ENCODE measurements around the gene KLF5. TPM values are rescaled to one million over a fixed set of nuclear protein-coding genes. Genes with fewer than 3 reads are reported as not detected.

The KLF5 gene
- polyA plus RNA-seq, 1 donor from 2014 or later, result not detected

DNA sequence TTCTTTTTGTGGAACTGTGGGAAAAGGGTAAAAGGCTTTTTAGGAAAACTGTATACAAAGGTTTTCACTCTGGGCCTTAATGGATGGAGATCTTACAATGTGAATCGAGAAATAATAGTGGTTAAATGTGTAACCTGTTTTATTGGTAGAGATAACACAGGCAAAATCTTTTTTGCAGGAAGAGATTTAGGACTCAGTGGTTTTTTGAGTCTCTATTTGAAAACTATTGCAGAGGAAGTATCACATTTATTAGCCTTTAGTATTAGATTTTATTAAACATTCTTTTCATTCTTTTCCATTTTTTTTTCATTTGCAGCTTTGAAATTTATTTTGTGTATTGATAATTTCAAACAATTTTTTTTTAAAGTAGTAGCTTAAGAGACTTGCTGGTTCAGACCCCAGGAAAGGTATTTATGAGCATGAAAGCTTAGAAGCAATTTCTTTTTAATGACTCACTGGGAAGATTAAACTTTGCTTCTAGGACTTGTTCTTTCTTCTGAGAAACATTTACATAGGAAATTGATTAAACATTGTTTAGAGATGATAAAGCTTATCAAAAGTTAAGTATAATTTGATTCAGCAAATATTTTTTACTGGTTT, 10.5 kb downstream of the KLF5 start:
- Mint-ChIP-seq H3K27ac (no peak overlapping the region), H3K4me3 (no peak overlapping the region), H3K9me3 (no peaks in the 10 kb centered on the region), H3K27me3 (no peaks in the 10 kb centered on the region), H3K4me1 (peaks cover 0 to 2% (median 0%) of the 10 kb centered on the region in 3 donors), H3K36me3 (no peaks in the 10 kb centered on the region)

DNA sequence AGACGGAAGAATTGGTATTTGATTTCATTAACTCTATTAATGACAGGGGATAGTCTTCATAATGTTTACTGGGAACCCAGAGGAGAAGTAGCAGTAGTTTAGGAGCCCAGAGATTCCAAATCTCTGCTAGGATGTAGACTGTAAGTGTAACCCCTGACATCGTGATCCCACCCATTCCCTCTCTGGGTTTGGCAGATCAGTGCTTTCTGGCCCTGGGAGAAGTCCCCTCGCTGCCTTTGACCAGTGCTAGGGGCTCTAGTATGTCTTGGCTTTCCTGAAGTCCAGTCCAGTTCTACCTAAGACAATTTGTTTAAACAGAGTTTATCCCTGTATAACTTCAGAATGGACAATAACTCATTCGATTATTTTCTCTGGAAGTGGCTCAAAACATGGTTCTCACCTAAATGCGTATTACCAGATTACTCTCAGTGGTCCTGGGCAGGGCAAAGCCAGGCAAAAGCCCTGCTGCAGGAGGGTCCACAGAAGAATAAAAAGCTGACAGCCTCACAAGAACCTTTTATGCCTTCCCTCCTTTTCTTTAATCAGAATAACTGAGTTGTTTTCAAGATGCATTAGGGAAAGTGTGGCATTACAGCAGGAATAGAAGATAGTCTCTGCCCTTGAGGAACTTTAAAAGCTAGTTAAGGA, 11.8 kb downstream of the KLF5 start:
- Mint-ChIP-seq H3K27me3 (no peaks in the 10 kb centered on the region), H3K4me1 (no peaks in the 10 kb centered on the region), H3K36me3 (no peaks in the 10 kb centered on the region), H3K27ac (no peak overlapping the region), H3K4me3 (no peak overlapping the region), H3K9me3 (no peaks in the 10 kb centered on the region)

DNA sequence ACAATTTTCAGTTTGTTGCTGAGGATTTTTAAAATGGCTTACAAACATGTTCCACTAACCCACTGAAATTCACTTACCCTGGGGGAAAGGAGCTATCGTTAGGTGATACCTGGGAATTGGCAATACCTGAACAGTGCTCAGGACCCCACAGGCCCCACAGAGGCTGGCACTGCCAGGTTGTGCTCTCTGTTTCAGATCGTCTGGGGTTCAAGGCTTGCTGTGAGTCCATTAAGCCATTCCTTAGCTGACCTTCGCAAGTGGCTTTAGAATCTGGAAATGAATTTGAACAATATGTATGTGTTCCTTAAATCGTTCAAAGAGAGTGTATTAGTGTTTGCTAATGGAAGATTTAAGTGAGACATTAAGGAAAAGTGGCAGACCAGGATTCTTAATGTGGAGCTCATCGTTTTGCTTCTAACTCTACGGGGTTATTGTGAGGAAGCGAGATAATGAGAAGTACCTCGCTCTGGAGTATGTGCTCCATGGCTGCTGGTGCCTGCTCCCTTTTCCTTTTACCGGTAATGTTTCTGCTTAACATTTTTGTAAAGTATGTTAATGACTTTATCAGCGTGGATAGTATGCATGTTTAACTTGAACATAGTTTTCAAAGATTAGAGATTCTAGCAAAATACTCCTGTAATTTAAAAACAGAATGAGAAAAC, 13.6 kb downstream of the KLF5 start:
- no peaks in the 10 kb centered on the region for H3K4me1 Mint-ChIP-seq
- no peak overlapping the region for H3K27ac Mint-ChIP-seq
- no peak overlapping the region for H3K4me3 Mint-ChIP-seq
- H3K27me3 Mint-ChIP-seq, result no peaks in the 10 kb centered on the region
- H3K9me3 Mint-ChIP-seq, result no peaks in the 10 kb centered on the region
- no peaks in the 10 kb centered on the region for H3K36me3 Mint-ChIP-seq

DNA sequence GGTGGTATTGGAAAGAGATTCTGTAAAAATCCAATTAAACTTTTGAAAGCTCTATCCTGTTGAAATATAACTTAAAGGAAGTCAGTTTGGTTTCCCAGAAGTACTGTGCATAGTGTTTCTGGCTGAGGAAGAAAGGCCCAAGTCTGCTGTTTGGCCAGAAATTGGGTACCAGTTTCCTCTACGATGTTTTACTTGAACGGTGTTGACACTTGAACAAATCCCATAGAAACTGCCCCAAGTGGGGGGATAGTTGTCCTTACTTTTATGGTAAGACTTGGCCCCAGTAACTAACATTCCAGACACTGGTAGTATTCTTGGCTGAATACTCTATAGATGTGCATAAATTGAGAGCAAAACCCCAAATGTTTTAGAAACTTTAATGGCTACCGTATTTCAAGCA, 14.2 kb downstream of the KLF5 start:
- no peaks in the 10 kb centered on the region for H3K4me1 Mint-ChIP-seq
- H3K9me3 Mint-ChIP-seq, result no peaks in the 10 kb centered on the region
- no peaks in the 10 kb centered on the region for H3K27me3 Mint-ChIP-seq
- H3K36me3 Mint-ChIP-seq, result no peaks in the 10 kb centered on the region
- H3K27ac Mint-ChIP-seq, result no peak overlapping the region
- no peak overlapping the region for H3K4me3 Mint-ChIP-seq

DNA sequence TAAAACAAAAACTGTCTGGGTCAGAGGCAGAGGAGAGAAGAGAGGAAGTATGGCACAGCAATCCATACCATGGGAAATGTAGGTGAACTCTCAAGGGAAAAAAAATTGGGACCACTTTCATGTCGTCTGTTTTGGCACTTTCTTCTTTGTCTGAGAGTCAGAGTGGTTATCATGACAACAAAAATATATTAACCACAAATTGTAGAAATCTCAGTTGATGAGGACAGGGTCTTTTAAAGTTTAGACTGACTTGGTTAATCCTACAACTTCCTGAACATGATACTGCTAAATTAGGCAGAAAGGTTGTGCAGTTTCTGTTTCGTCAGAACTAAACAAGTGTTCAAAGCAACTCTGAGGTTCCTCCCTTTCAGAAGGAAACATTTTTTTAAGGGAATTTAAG, 15.2 kb downstream of the KLF5 start:
- no peaks in the 10 kb centered on the region for H3K36me3 Mint-ChIP-seq
- H3K9me3 Mint-ChIP-seq, result no peaks in the 10 kb centered on the region
- no peaks in the 10 kb centered on the region for H3K27me3 Mint-ChIP-seq
- H3K4me3 Mint-ChIP-seq, result no peak overlapping the region
- H3K27ac Mint-ChIP-seq, result no peak overlapping the region
- H3K4me1 Mint-ChIP-seq, result no peaks in the 10 kb centered on the region

DNA sequence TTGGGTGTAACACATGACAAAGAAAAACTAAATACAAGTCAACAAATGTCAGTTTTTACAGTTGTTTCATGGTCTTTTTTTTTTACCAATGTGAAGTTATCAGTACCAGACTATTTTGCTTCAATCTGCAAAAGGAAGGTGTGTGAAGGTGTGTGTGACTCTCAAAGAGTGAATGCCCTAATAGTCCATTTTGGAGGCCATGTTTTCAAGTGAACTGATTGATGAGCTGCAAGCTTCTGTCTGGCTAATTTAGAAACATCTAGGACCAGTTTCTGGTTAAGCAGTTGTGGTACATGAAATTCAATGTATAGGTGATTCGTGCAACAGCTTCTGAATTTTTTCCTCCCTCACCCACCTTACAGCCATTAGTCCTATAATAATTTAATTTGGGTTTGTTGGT, 16.1 kb downstream of the KLF5 start:
- H3K4me3 Mint-ChIP-seq, result no peak overlapping the region
- no peak overlapping the region for H3K27ac Mint-ChIP-seq
- no peaks in the 10 kb centered on the region for H3K9me3 Mint-ChIP-seq
- no peaks in the 10 kb centered on the region for H3K4me1 Mint-ChIP-seq
- peaks cover 2% of the 10 kb centered on the region for H3K27me3 Mint-ChIP-seq
- H3K36me3 Mint-ChIP-seq, result no peaks in the 10 kb centered on the region

DNA sequence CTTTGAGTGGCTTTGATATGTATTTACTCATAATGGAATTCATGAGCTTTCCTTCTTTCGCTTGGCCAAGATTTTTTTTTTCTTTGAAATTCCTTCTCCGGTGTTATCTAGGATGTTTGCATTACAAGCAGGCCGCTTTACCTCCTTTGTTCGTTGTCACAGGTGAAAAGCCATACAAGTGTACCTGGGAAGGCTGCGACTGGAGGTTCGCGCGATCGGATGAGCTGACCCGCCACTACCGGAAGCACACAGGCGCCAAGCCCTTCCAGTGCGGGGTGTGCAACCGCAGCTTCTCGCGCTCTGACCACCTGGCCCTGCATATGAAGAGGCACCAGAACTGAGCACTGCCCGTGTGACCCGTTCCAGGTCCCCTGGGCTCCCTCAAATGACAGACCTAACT, 16.7 kb downstream of the KLF5 start:
- Mint-ChIP-seq H3K27ac (no peak overlapping the region), H3K9me3 (no peaks in the 10 kb centered on the region), H3K4me1 (no peaks in the 10 kb centered on the region), H3K36me3 (no peaks in the 10 kb centered on the region), H3K27me3 (peaks cover 2% of the 10 kb centered on the region), H3K4me3 (no peak overlapping the region)

DNA sequence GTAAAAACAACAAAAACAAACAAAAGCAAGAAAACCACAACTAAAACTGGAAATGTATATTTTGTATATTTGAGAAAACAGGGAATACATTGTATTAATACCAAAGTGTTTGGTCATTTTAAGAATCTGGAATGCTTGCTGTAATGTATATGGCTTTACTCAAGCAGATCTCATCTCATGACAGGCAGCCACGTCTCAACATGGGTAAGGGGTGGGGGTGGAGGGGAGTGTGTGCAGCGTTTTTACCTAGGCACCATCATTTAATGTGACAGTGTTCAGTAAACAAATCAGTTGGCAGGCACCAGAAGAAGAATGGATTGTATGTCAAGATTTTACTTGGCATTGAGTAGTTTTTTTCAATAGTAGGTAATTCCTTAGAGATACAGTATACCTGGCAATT, 17.1 kb downstream of the KLF5 start:
- H3K27ac Mint-ChIP-seq, result no peak overlapping the region
- H3K9me3 Mint-ChIP-seq, result no peaks in the 10 kb centered on the region
- H3K4me1 Mint-ChIP-seq, result no peaks in the 10 kb centered on the region

DNA sequence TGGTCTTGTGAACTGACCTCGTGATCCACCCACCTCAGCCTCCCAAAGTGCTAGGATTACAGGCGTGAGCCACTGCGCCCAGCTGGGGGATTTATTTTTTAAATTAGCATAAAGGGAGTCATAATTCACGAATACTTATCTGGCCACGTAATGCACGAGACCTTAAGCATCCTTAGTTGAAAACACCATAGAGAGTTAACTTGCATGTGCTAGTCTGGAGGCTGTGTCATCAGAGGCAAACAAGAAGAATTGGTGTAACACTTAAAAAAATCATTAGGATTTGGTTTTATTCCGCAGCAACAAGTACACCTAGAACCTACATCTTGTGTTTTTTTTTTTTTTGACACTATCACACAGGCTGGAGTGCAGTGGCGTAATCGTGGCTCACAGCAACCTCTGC, 19.1 kb downstream of the KLF5 start:
- Mint-ChIP-seq H3K27me3 (peaks cover 2% of the 10 kb centered on the region), H3K4me1 (no peaks in the 10 kb centered on the region), H3K4me3 (no peak overlapping the region), H3K9me3 (no peaks in the 10 kb centered on the region), H3K27ac (no peak overlapping the region), H3K36me3 (no peaks in the 10 kb centered on the region)

More for the DNA sequence above, 17.1 kb downstream of the KLF5 start:
- H3K4me3 Mint-ChIP-seq, result no peak overlapping the region
- no peaks in the 10 kb centered on the region for H3K36me3 Mint-ChIP-seq
- H3K27me3 Mint-ChIP-seq, result peaks cover 2% of the 10 kb centered on the region

DNA sequence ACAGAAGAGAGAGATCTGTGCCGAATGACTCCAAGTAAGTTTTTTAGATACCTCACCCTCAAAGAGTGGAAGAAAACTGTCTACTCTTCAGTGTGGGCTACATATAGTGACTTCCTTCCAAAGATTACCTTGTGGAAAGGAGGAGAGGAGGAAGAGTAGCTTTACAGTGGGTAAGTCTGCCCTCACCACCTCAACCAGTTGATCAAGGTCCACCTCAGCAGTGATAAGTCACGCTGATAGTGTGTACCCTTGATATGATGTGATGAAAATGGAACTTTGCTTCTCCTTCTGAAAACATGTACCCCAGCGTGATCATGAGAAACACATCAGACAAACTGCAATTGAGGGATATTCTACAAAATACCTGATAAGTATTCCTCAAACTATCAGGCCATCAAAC, 20.6 kb downstream of the KLF5 start:
- Mint-ChIP-seq H3K4me3 (no peak overlapping the region), H3K27ac (no peak overlapping the region), H3K36me3 (no peaks in the 10 kb centered on the region), H3K4me1 (no peaks in the 10 kb centered on the region), H3K27me3 (peaks cover 2% of the 10 kb centered on the region), H3K9me3 (no peaks in the 10 kb centered on the region)

DNA sequence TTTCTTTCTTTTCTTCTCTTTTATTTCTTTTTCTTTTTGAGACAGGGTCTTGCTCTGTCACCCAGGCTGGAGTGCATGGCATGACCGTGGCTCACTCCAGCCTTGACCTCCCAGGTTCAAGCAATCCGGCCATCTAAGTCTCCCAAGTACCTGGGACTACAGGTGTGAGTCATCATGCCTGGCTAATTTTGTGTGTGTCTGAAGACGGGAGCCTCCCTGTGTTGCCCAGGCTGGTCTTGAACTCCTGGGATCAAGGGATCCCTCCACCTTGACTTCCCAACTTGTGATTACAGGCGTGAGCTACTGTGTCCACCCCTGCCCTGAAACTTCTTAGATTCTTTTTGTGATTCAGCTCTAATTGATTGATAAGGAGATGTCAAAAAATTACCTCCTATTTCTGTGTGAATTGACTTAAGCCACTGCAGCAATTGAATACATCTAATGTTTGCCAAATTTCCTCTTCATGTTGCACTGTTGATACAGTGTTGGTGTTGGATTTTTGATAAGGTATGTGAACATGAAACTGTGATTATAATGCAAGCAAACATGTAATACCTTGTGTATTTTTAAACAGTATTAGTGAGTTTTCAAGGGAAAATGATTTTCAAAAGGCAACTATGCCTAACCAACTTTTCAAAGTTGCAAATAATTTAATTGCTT, 22.6 kb downstream of the KLF5 start:
- no peaks in the 10 kb centered on the region for H3K4me1 Mint-ChIP-seq
- H3K36me3 Mint-ChIP-seq, result no peaks in the 10 kb centered on the region
- no peak overlapping the region for H3K27ac Mint-ChIP-seq
- H3K9me3 Mint-ChIP-seq, result no peaks in the 10 kb centered on the region
- peaks cover 2% of the 10 kb centered on the region for H3K27me3 Mint-ChIP-seq
- H3K4me3 Mint-ChIP-seq, result no peak overlapping the region

DNA sequence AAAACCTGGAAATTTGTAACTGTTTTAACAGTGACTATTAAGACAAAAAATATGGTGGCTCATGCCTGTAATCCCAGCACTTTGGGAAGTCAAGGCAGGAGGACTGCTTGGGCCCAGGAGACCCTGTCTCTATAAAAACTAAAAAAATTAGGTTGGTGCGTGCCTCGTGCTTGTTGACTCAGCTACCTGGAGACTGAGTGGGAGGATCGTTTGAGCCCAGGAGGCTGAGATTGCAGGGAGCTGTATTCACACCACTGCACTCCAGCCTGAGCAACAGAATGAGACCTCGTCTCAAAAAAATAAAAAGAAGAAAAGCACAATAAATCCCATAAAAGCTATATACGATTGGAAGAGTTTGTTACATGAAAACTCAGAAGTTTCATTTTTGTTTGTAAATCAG, 23.7 kb downstream of the KLF5 start:
- H3K27ac Mint-ChIP-seq, result no peak overlapping the region
- no peak overlapping the region for H3K4me3 Mint-ChIP-seq
- no peaks in the 10 kb centered on the region for H3K36me3 Mint-ChIP-seq
- no peaks in the 10 kb centered on the region for H3K4me1 Mint-ChIP-seq
- peaks cover 0 to under 1% (median 0%) of the 10 kb centered on the region in 3 donors for H3K9me3 Mint-ChIP-seq
- peaks cover 2% of the 10 kb centered on the region for H3K27me3 Mint-ChIP-seq

DNA sequence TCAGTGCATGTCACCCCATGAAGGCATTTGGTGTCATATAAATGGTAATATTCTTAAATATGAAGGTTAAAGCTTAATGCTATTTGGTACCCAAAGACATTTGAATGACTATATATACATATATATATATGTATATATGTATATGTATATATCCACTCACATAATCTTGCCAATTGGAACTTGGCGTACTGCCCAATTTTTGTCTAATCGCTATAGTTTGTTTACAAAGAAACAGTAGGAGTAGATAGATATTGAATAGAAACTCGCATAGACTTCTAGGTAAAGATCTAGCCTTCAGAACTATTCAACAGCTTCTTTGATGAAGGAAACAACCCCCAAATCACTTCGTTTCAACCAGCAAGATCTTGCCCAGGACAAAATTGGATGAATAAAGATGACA, 24.1 kb downstream of the KLF5 start:
- Mint-ChIP-seq H3K27ac (no peak overlapping the region), H3K27me3 (peaks cover 2% of the 10 kb centered on the region), H3K9me3 (peaks cover 0 to 2% (median 0%) of the 10 kb centered on the region in 3 donors), H3K4me1 (no peaks in the 10 kb centered on the region), H3K4me3 (no peak overlapping the region), H3K36me3 (no peaks in the 10 kb centered on the region)

DNA sequence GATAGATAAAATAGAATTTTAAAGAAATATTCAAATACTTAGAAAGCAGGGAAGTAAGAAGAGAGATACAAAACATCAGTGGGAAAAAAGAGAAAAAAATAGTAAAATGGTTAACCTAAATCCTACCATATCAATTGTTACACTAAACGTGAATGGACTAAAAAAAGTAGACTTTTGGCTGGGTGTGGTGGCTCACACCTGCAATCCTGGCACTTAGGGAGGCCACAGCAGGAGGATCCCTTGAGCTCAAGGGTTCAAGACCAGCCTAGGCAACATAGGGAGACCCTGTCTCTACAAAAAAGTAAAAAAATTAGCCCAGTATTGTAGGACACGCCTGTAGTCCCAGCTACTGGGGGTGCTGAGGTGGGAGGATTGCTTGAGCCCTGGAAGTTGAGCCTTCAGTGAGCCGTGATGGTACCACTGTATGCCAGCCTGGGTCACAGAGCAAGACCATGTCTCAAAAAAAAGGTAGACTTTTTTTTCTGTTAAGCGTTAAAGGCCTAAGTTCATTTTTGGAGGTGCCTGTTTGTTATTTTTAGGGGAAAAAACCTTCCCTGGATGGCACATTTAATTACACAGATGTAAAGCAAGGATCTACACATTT, 29.6 kb downstream of the KLF5 start:
- no peaks in the 10 kb centered on the region for H3K27me3 Mint-ChIP-seq
- H3K27ac Mint-ChIP-seq, result no peak overlapping the region
- no peak overlapping the region for H3K4me3 Mint-ChIP-seq
- H3K36me3 Mint-ChIP-seq, result no peaks in the 10 kb centered on the region
- peaks cover 0 to 2% (median 0%) of the 10 kb centered on the region in 3 donors for H3K9me3 Mint-ChIP-seq
- H3K4me1 Mint-ChIP-seq, result no peaks in the 10 kb centered on the region

DNA sequence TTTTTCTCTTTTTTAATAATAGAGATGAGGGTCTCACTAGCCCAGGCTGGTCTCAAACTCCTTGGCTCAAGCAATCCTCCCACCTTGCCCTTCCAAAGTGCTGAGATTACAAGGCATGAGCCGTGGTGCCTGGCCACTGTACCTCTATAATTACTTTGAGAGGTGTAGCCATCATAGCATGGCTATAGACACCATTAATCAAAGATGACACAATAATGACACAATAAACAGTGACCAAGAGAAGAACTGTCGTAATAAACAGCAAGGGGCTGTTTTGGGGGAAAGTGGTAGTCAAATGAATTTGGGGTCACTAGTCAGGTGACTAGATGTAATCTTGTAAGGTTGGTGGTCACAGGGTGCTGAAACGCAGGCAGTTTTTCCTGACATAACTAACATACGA, 30.4 kb downstream of the KLF5 start:
- H3K4me3 Mint-ChIP-seq, result no peak overlapping the region

More for the DNA sequence above, 30.4 kb downstream of the KLF5 start:
- Mint-ChIP-seq H3K9me3 (peaks cover 0 to 2% (median 0%) of the 10 kb centered on the region in 3 donors), H3K27me3 (no peaks in the 10 kb centered on the region), H3K4me1 (no peaks in the 10 kb centered on the region), H3K36me3 (no peaks in the 10 kb centered on the region), H3K27ac (no peak overlapping the region)
